GM21528 (cell line): ENCODE data around the gene LHX6.

Experiments used
- ATAC-seq: cut with Tn5 transposase; IDR thresholded peaks from one replicate; pipeline ENCODE4 v1.9.1; 2021; ENCODE audit warnings: mild to moderate bottlenecking, moderate library complexity; ENCODE audit not compliant: unreplicated experiment, low FRiP score

The LHX6 gene

DNA sequence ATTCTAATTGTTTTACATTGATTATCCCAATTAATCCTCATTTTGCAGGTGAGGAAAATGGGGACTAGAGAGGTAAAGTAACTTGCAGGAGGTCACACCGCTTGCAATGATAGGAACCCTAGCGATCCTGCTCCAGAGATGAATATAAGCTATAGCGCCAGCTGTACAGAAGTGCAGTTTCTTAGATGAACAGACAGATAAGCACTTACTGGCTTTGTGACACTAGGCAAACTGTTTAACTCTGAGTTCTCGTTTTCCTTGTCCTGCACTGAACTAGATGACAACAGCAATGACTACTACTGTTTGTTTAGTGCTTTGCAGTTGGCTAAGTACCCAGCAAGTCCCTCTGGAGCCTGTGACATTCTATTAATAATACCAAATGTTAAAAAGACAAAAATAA is 11.1 kb downstream of the LHX6 start:
- no peak for ATAC-seq

- ATAC-seq: no peak
These were observed 11.8 kb downstream of the LHX6 start for GRCh38 chr9:122216798-122217418.

- ATAC-seq: no peak
These were observed 12.5 kb downstream of the LHX6 start for GRCh38 chr9:122216138-122216797.

DNA sequence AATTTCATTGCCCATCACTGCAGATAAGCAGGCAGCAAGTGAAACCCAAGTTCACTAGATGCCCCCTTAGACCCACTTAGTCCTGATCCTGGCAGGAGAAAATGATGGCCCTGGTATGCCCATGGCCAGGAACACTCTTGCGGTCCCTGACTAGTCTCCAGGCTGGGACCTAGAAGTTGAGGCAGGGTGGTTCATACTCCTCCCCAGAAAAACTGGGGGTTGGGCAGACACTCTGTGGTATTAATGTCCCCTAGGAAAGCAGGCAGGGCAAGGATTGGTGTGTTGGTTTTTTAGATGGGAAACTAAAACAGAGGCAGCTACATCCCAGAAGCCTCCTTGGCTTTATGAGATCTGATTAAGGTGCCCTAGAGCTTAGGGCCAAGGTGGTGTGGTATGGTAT is 13.1 kb downstream of the LHX6 start:
- no peak for ATAC-seq

DNA sequence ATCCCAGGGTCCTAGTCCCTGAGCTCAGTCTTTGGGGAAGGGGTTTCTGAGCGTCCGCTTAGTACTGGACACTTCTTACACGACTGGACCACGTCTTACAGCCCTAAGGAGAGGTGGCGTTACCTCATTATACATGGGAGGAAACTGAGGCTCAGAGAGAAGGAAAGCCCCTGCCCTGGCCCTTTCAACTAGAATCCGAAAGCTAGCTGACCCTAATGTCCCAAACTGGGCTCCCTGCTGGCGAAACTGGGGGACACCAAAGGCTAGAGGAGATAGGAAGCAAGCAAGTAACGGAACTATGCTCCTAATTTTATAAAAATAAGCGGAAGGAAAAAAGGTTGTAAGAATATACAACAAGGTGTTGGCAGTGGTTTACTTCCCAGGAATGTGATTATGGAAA is 14.2 kb downstream of the LHX6 start:
- ATAC-seq: no peak

- no peak for ATAC-seq
These were observed 15.0 kb downstream of the LHX6 start for GRCh38 chr9:122213589-122214413.

DNA sequence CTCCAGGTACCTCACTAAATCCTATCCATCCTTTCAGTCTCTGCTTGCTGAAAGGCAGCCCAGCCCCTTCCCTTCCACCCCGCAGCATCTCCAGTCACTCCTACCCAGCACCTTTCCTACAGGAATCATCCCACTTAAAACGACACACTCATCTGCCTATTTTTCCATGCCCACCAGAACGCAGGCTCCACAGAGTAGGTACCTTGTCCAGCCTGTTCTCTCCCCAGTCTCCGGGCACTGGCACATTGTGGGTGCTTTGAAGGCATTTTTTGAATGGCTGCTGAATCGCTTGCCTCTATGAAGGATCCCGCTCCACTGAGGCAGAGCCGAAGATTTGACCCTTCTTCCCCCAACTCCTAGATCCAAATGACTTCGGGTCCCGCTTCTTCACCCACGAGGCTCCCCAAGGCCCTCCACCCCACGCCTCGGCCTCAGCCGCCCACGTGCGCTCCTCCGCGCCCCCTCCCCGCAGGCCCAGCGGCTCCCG is 15.6 kb downstream of the LHX6 start:
- no peak for ATAC-seq

DNA sequence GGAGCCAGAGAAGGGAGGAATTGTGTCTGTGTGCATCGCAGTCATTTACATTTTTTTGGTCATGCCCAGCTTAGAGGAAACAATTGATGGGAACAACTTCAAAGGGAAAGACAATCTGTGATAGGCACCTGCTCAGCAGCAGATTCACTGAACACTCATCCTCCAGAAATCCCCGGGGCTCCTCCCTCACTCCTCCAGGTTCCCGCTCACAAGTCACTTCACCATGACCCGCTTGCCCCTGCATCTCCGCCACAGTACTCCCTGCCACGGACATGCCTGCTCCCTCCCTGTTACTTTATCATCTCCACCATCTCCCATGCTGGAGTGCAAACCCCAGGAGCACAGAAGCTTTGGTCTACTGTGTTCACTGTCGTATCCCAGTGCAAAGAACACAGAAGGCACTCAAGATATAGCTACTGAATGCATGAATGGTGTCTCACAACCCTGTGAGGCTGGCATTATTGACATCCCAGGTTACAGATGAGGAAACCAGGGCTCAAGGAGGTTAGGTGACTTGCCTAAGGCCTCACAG is 16.2 kb downstream of the LHX6 start:
- no peak for ATAC-seq

- no peak for ATAC-seq
These were observed 19.3 kb downstream of the LHX6 start for GRCh38 chr9:122209451-122209850.

GRCh38 chr9:122207096-122207495 is 21.7 kb downstream of the LHX6 start:
- no peak for ATAC-seq

DNA sequence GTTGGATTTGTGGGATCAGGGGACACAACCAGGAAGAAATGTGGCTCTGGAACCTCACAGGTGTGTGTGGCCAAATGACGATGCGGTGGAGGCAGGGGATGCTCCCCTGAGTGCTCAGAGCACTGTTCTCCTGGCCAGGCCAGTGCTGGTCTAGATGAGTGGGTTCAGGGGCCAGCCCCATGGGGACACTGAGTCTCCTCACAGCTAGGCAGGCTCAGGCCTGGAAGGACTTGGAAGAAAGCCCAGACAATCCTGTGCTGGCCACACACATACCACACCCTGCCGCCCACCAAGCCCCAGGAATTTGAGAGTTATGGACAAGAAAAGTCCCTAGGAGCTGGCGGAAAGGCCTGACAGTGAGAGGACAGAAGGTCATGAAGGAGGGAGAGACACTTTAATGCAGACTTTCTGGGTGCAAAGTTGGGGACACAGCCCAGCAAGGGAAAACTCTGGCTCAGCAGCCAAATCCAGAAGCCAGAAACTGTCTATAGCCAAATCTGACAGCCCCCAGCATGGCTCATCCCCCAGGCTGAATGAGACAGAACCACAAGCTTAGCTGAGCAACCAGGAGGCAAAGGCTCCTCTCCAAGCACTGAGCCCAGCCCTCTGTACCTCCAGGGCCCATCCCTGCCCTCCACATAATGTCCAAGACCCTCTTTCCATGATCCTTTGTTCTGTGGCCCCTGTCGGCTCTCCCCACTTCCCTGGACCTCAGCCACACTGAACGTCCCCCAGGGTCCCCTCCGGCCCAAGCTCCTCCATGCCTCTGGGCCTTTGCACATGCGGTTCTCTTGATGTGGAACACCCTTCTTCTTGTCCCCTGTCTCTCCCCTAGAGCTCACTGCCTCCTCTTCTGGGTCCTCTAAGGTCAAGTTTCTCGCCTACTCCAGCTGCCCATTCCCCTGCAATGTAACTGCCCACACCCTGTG is 22.4 kb downstream of the LHX6 start:
- no peak for ATAC-seq

GRCh38 chr9:122205176-122205575 is 23.6 kb downstream of the LHX6 start:
- ATAC-seq: no peak

DNA sequence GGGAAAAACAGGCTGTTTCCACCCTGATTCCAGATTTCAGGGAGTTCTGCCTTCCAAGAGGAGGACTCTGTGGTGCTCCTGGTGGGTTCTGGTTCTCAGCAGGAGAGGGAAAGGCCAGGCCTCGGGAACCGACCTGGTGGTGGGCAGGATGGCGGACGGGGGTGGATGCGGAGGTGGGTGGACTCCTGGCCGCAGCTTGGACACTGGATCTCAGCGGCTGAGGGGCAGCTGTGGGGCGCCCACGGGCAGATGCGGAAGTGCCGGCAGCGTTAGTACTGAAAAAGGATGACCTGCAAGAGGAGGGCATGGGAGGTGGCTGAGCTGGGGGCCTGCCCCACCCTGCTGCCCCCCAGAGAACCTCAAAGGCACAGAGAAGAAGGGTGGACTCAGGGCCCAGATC is 24.3 kb downstream of the LHX6 start:
- no peak for ATAC-seq

GRCh38 chr9:122204055-122204454 is 24.7 kb downstream of the LHX6 start:
- ATAC-seq: no peak

DNA sequence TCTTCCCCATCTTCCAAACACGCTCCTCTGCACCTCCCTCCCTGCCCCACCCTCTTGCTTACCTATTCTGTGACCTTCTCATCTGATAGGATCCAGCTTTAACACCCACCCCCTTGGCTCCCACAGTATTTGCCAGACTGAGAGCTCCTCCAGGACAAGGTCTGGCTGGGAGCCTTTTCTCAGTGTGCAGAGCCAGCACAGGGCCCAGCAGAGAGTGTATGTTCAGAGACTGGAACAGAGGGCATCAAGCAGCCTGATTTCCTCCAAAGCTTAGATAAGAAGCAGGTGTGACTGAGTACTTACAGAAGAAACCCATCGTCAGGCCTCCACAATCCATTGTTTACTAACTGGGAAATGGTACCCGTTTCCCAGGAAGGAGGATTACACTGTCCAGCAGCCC is 26.6 kb downstream of the LHX6 start:
- no peak for ATAC-seq

DNA sequence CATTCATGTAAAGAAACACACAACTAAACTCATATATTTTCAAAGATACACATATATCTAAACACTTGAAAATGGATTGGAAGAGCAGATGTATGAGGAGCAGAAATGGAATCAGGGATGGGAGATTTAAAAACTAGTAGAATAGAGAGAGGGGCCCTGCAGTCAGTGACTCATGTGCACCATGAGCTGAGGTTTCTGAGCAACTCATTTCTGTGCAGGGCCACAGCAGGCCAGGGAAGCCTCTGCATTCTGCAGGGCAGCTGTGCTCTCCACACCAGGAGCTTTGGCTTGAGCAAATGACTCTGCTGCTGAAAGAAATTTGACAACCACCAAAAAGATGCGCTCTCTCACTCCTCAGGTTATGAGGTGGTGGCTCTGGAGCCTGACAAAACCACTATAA is 27.1 kb downstream of the LHX6 start:
- no peak for ATAC-seq

GRCh38 chr9:122200960-122201595 is 27.7 kb downstream of the LHX6 start:
- no peak for ATAC-seq

GRCh38 chr9:122197882-122198281 is 30.9 kb downstream of the LHX6 start:
- ATAC-seq: no peak

DNA sequence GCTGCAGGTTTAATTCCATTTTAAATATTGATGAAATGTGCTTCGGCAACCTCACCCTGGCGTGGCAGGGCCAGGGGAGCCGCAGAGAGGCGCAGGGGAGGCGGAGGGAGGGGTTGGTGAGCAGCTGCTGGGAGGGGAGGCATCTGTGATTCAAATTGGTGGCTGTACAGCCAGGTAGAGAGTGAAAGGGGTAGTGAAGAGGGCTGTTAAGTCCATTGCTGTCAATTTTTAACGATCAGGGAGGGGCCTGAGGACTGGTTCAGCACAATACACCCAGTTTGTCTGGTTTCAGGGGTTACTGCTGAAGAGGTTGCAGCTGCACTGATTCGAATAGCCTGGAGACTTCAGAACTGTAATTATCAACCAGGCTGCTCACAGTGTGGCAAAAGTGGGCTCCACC is 31.3 kb downstream of the LHX6 start:
- no peak for ATAC-seq

GRCh38 chr9:122195875-122196274 is 32.9 kb downstream of the LHX6 start:
- no peak for ATAC-seq
